GM12864 (cell line): ENCODE data around the gene GCN1.

ENCODE experiments used
- DNase-seq: peaks from one replicate; pipeline ENCODE4 v3.0.0-alpha.2; 2011; ENCODE audit warnings: low read depth
- H3K4me3 ChIP-seq: 2 replicates; pipeline ENCODE4 v1.5.1; 2011; ENCODE audit warnings: mild to moderate bottlenecking, low read depth, low read length, control low read depth
- CTCF ChIP-seq: IDR thresholded peaks from 2 replicates; pipeline ENCODE4 v1.5.1; 2011; ENCODE audit warnings: low read depth, mild to moderate bottlenecking, moderate library complexity, low read length, control low read depth, inconsistent platforms; ENCODE audit errors: missing control alignments

GCN1 gene

DNA sequence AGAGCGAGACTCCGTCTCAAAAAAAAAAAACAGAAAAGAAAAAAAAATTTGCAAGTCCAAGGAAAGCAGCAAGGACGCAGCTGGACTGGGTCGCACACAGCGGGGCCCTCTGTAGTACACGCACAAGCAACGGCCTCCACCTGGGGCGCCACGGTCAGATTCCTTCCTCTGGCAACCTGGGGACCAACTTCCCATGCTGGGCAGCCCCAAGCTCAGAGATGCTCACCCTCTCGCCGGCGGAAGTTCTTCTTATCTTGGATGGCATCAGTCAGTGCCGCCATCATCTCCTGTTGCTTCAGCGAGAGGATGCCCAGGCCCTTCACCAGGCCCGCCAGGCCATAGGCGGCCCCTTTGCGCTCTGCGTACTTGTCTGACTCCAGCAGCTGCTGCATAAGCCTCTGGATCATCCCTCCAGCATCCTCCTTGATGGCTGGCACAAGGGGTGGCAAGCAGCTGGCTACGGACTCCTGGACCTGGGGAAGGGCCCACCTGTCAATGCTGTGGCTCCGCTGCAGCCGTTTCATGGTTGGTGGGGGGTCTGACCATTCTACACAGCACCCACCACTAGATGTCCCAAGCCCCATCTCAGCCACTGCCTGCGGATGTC is 43.5 kb downstream of the GCN1 start:
- no peak for DNase-seq
- H3K4me3 ChIP-seq: no peak overlapping the region
- no peak for TF ChIP-seq CTCF

DNA sequence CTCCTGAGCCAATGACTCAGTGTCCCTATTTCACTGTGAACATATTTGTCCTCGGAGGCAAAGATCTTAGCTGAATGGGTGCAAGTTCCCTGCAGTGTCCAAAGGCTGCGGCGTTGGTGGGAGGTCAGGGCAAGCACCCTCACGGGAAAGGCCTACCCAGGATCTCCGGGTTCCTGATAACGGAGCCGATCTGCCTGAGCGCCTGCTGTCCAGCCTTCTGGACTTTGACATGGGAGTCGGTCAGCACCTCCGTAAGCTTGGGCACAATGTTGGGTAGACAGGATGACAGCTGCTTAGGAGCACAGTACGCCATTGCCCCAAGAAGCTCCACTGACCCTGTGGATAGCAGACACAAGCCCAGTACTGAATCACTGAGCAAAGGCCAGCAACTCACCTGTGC is 46.5 kb downstream of the GCN1 start:
- DNase-seq: no peak
- no peak for TF ChIP-seq CTCF
- H3K4me3 ChIP-seq: no peak overlapping the region

DNA sequence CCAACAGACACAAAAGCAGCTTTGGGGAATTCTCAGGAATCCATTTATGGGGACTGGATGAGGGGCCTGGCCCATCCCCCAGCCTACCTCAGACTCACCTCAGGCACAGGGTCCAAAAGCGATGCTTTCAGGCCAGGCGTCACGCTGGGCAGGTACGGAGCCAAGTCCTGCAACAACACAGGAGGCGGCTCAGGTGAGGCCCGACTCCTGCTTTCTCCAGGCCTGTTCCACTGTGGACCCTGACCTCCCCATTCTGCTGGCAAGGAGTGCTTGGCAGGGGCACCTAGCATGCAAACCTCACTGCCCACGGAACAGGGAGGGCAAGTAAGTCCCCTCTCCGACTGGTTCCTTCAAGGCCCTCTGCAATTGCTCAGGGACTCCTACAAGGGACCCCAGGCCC is 49.4 kb downstream of the GCN1 start:
- DNase-seq: no peak

DNA sequence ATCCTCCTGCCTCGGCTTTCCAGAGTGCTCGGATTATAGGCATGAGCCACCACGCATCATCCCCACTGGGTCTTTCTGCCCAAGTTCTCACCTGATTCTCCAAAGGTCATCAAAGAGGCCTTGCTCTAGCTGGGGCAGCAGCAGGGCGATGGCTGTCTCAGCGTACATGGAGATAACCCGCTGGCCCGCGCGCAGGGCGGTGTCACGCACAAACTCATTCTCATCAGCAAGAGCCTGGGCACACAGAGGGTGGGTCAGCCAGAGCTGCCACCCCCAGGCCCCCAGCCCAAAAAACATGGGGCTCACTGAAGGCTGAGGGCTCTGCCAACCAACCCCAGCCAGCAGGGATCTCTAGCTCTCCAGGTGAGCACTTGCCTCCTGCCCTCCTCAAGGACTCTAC is 50.3 kb downstream of the GCN1 start:
- H3K4me3 ChIP-seq: no peak overlapping the region

More for the DNA sequence above, 49.4 kb downstream of the GCN1 start:
- H3K4me3 ChIP-seq: no peak overlapping the region
- TF ChIP-seq CTCF: no peak

DNA sequence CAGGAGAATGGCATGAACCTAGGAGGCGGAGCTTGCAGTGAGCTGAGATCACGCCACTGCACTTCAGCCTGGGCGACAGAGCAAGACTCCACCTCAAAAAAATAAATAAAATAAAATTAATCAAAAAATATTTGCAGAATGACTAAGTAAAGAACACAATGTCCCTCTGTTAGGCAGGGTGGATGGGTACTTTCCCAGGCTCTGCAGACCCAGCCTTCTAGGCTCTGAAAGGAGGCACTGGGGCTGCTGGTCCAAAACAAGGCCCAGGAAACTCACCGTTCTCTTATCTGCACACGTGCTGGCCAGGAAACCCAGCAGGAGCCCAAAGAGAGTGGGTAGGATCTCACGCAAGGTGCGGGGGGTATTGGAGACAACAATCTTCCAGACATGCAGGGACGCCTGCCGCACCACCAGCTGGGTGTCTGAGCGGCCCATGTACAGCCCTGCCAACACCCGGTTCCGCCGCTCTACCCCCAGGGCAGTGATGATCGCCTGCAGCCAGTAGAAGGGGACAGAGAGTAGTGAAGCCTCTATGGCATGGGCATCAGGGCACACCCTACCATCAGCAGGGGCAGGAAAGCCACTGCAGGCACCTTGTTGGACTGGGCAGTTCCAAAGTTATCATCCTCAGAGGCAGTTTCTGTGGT is 52.2 kb downstream of the GCN1 start:
- no peak for DNase-seq
- H3K4me3 ChIP-seq: no peak overlapping the region
- no peak for TF ChIP-seq CTCF

More for the DNA sequence above, 50.3 kb downstream of the GCN1 start:
- no peak for DNase-seq
- no peak for TF ChIP-seq CTCF

- DNase-seq: no peak
- no peak overlapping the region for H3K4me3 ChIP-seq
- TF ChIP-seq CTCF: no peak
Measured at GRCh38 chr12:120141336-120141735, 53.2 kb downstream of the GCN1 start.

DNA sequence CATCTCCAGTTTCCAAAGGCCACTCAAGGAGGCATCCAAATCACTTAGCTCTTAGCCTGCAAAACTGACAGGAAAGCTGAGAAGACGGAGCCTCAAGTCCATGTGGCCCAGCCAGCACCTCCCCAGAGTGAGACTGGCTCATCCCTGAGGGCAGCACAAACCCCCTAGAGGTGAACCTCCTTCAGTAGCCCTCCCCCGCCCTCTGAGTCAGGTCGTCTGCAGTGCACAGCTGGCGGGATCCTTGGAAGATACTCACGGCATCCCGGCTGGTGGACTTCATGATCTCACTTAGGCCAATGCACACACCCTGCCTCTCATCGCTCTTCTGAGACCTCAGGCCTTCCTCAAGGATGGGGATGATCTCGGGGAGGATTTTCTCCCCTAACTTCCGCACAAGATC is 53.9 kb downstream of the GCN1 start:
- no peak for DNase-seq
- TF ChIP-seq CTCF: no peak
- H3K4me3 ChIP-seq: no peak overlapping the region
